Smooth muscle cell (in vitro differentiated cells): ENCODE measurements around the gene TEX264. TPM values are rescaled to one million over a fixed set of nuclear protein-coding genes. Genes with fewer than 3 reads are reported as not detected.

Experiments used
- DNase-seq: peaks from one replicate; lab custom pipeline; 2025; ENCODE audit not compliant: unreplicated experiment; lab: John Stamatoyannopoulos, UW
- H2AFZ ChIP-seq: fragments of 200-600 bp; sonication (generic); 2 replicates; pipeline ENCODE4 v1.6.0; 2016; ENCODE audit warnings: antibody characterized with exemption, low read depth, mild to moderate bottlenecking
- H3F3A ChIP-seq: fragments of 200-600 bp; sonication (generic); 2 replicates; pipeline ENCODE4 v1.6.0; 2017; ENCODE audit warnings: antibody characterized with exemption, low read depth
- H3K27ac ChIP-seq: fragments of 200-600 bp; sonication (generic); 2 replicates; pipeline ENCODE4 v1.5.1; 2016; ENCODE audit warnings: low read depth, mild to moderate bottlenecking
- H3K27me3 ChIP-seq: fragments of 200-600 bp; sonication (generic); 2 replicates; pipeline ENCODE4 v1.6.1; 2016; ENCODE audit warnings: low read depth, mild to moderate bottlenecking
- H3K36me3 ChIP-seq: fragments of 200-600 bp; sonication (generic); 2 replicates; pipeline ENCODE4 v1.5.1; 2016; ENCODE audit warnings: low read depth
- H3K4me1 ChIP-seq: fragments of 200-600 bp; sonication (generic); 2 replicates; pipeline ENCODE4 v1.5.1; 2016; ENCODE audit warnings: low read depth
- H3K4me2 ChIP-seq: fragments of 200-600 bp; sonication (generic); 2 replicates; pipeline ENCODE4 v1.6.0; 2016; ENCODE audit warnings: mild to moderate bottlenecking
- H3K4me3 ChIP-seq: fragments of 200-600 bp; sonication (generic); 2 replicates; pipeline ENCODE4 v1.5.1; 2016; ENCODE audit warnings: mild to moderate bottlenecking
- H3K79me2 ChIP-seq: fragments of 200-600 bp; sonication (generic); 2 replicates; pipeline ENCODE4 v1.6.0; 2016; ENCODE audit warnings: low read depth, mild to moderate bottlenecking
- H3K9ac ChIP-seq: fragments of 200-600 bp; sonication (generic); 2 replicates; pipeline ENCODE4 v1.6.0; 2016; ENCODE audit warnings: low read depth
- H3K9me3 ChIP-seq: fragments of 200-600 bp; sonication (generic); replicated peaks from 2 replicates; pipeline ENCODE4 v1.5.1; 2016; ENCODE audit warnings: low read depth
- H4K20me1 ChIP-seq: fragments of 200-600 bp; sonication (generic); 2 replicates; pipeline ENCODE4 v1.6.0; 2016; ENCODE audit warnings: low read depth
- CTCF ChIP-seq: fragments of 200-600 bp; sonication (generic); IDR thresholded peaks from 2 replicates; pipeline ENCODE4 v1.5.1; 2017; ENCODE audit warnings: borderline replicate concordance, mild to moderate bottlenecking, antibody characterized with exemption; ENCODE audit not compliant: insufficient read depth, poor library complexity, severe bottlenecking
- WGBS: methylation state at CpG from one replicate; pipeline ENCODE4 v1.1.7; 2016; ENCODE audit warnings: low lambda C conversion rate; 5-methylcytosine and 5-hydroxymethylcytosine counted together
- polyA plus RNA-seq: library from polyadenylated mRNA; unstranded; fragments of >200 nt; fragmentation: Nextera tagmentation; extraction: Ambion mirVana; gene quantifications from 2 replicates; pipeline ENCODE4 v1.2.1, GENCODE V29; 2016
- total RNA-seq: library from RNA; depleted of rRNA; stranded (reverse); fragments of >200 nt; gene quantifications from 2 replicates; pipeline ENCODE4 v1.2.3, GENCODE V29; 2014

TEX264 gene
- total and polyA plus RNA-seq, 2 experiments from 2014 or later = 39.8 to 41.0 TPM

- TF ChIP-seq CTCF = no peak
- no peak for DNase-seq
- Histone ChIP-seq H3K4me2 (peak overlapping the region; percentile 90), H3K4me1 (no peaks in the 10 kb centered on the region), H4K20me1 (peaks cover 6% of the 10 kb centered on the region), H3K27ac (no peak overlapping the region), H3K9ac (no peak overlapping the region), H3F3A (peaks cover 4% of the 10 kb centered on the region), H3K9me3 (no peaks in the 10 kb centered on the region), H3K4me3 (peak overlapping the region; percentile 90), H3K79me2 (no peaks in the 10 kb centered on the region), H2AFZ (no peak overlapping the region), H3K36me3 (no peaks in the 10 kb centered on the region), H3K27me3 (no peaks in the 10 kb centered on the region)
- WGBS = 91% methylated on average over 15 of the region's 15 CpGs
These were observed 814 bp upstream of the TEX264 start for GRCh38 chr3:51670053-51670822.

DNA sequence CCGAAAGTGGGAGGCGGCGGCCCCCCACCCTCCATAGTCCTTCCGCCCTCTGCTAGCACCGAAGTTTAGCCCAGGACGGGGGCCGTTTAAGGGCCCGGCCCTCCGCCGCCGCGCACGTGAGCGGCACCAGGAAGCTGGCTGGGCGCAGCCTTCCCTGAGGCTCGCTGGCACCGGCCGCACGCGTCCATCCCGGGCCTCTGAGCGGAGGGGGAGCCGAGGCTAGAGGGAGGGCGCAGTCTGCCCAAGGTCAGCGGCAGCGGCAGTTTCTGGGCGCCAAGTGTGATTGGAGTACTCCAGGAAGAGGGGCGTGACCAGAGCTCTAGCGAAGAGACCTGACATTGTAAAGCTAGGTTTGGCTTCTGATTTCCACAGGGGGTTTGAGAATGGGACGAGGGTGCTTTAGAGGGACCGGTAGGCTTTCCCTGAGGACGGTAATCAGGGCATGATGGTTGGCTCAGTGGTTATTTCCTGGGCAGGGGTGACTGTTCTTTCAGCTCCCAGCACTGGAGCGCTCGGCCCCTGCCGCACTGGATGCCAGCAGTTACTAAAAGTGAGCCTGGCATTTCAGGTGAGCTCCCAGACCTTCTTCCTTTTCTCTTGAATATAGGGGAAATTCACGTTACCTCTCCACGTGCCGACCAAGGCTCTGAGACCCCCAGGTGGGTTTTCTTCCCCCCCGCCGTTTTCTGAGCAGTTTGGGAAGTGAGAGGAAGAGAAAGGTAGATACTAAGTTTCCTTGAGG is 853 bp downstream of the TEX264 start:
- H3K4me1 ChIP-seq = no peaks in the 10 kb centered on the region
- no peaks in the 10 kb centered on the region for H3K27me3 ChIP-seq
- 13% methylated on average over 40 of the region's 40 CpGs for WGBS
- no peaks in the 10 kb centered on the region for H3K36me3 ChIP-seq
- TF ChIP-seq CTCF = no peak
- H4K20me1 ChIP-seq = peaks cover 17% of the 10 kb centered on the region
- peak overlapping the region; percentile 67 for H3K9ac ChIP-seq
- peak overlapping the region; percentile 90 for H3K4me3 ChIP-seq
- peaks cover 4% of the 10 kb centered on the region for H3F3A ChIP-seq
- no peak overlapping the region for H3K27ac ChIP-seq
- peak overlapping the region; percentile 78 for H2AFZ ChIP-seq
- peak overlapping the region; percentile 90 for H3K4me2 ChIP-seq
- H3K9me3 ChIP-seq = no peaks in the 10 kb centered on the region
- peak; percentile 37 for DNase-seq
- H3K79me2 ChIP-seq = no peaks in the 10 kb centered on the region

DNA sequence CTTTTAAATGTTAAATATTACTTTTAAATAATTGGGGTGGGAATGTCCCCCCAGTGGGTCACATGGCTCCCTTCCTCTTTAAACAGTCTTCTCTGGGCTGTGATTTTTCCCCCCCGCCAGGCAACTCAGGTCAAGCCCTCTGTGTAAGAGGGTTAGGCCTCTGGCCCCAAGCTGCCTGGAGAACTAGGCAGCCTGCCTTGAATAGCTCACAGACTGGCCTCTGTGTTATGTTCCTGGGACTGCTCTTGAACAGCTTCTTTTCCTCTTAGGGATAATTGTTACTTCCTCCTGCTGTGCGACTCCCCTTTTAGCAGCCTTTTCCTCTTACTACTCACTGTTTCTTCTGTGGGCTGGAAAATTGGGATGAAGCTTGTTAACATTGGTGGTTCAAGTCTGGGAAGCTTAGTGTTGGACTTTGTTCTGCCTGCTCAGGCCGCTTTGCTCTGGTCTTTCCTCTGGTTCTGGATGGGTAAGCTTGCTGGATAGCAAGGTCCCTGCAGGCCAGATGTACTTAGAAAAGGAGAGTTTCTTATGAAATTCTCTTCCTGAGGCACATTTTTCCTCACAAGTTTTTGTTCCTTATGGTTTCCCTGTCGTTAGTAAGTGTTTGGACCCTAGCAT is 2.2 kb downstream of the TEX264 start:
- no peak for DNase-seq
- Histone ChIP-seq H3K9me3 (no peaks in the 10 kb centered on the region), H3K27ac (no peak overlapping the region), H3F3A (peaks cover 4% of the 10 kb centered on the region), H3K79me2 (no peaks in the 10 kb centered on the region), H3K4me1 (no peaks in the 10 kb centered on the region), H3K4me2 (no peak overlapping the region), H3K9ac (no peak overlapping the region), H3K36me3 (no peaks in the 10 kb centered on the region), H3K4me3 (no peak overlapping the region), H4K20me1 (peaks cover 17% of the 10 kb centered on the region), H3K27me3 (no peaks in the 10 kb centered on the region), H2AFZ (no peak overlapping the region)
- no peak for TF ChIP-seq CTCF
- 94% methylated on average over 4 of the region's 4 CpGs for WGBS
